ENCODE measurements around the gene CTCFL.
"Not testable (repeated sequence)": the region's sequence is repeated elsewhere in the genome, so short reads cannot be mapped to it uniquely, and the experiment has no call there.

Gene CTCFL

GRCh38 chr20:57508831-57509230 lies 16.1 kb downstream of the CTCFL start:
- DNase-seq (ENCODE audit: low read depth) = no peak

- no peak for DNase-seq (ENCODE audit: low read depth)
Measured at GRCh38 chr20:57508381-57508780, 16.6 kb downstream of the CTCFL start.

- DNase-seq (ENCODE audit: low read depth) = no peak
Measured at GRCh38 chr20:57507477-57507876, 17.5 kb downstream of the CTCFL start.

GRCh38 chr20:57505979-57506378 lies 19.0 kb downstream of the CTCFL start:
- no peak for DNase-seq (ENCODE audit: low read depth)

- no peak for DNase-seq (ENCODE audit: low read depth)
Measured at GRCh38 chr20:57504411-57504810, 20.5 kb downstream of the CTCFL start.

- no peak for DNase-seq (ENCODE audit: low read depth)
Measured at GRCh38 chr20:57503035-57503658, 21.8 kb downstream of the CTCFL start.

- no peak for DNase-seq (ENCODE audit: low read depth)
Measured at GRCh38 chr20:57502336-57502700, 22.6 kb downstream of the CTCFL start.

- no peak for DNase-seq (ENCODE audit: low read depth)
Measured at GRCh38 chr20:57501461-57502335, 23.2 kb downstream of the CTCFL start.

GRCh38 chr20:57500962-57501361 lies 24.0 kb downstream of the CTCFL start:
- no peak for DNase-seq (ENCODE audit: low read depth)

- no peak for DNase-seq (ENCODE audit: low read depth)
Measured at GRCh38 chr20:57500235-57500634, 24.7 kb downstream of the CTCFL start.

- DNase-seq (ENCODE audit: low read depth) = no peak
Measured at GRCh38 chr20:57499676-57500075, 25.3 kb downstream of the CTCFL start.

- DNase-seq (ENCODE audit: low read depth) = no peak
Measured at GRCh38 chr20:57498425-57499400, 26.2 kb downstream of the CTCFL start.

GRCh38 chr20:57496592-57496991 lies 28.3 kb downstream of the CTCFL start:
- DNase-seq (ENCODE audit: low read depth) = no peak

GRCh38 chr20:57495978-57496377 lies 29.0 kb downstream of the CTCFL start:
- DNase-seq (ENCODE audit: low read depth) = no peak

- no peak for DNase-seq (ENCODE audit: low read depth)
Measured at GRCh38 chr20:57493091-57493615, 31.8 kb downstream of the CTCFL start.

- no peak for DNase-seq (ENCODE audit: low read depth)
Measured at GRCh38 chr20:57491373-57491772, 33.6 kb downstream of the CTCFL start.

- not testable (repeated sequence) for DNase-seq (ENCODE audit: low read depth)
Measured at GRCh38 chr20:57488277-57488676, 36.7 kb downstream of the CTCFL start.

- DNase-seq (ENCODE audit: low read depth) = no peak
Measured at GRCh38 chr20:57485770-57486169, 39.2 kb downstream of the CTCFL start.

GRCh38 chr20:57484772-57485171 lies 40.2 kb downstream of the CTCFL start:
- DNase-seq (ENCODE audit: low read depth) = no peak

- DNase-seq (ENCODE audit: low read depth) = no peak
Measured at GRCh38 chr20:57483287-57484050, 41.5 kb downstream of the CTCFL start.

GRCh38 chr20:57482796-57483195 lies 42.1 kb downstream of the CTCFL start:
- DNase-seq (ENCODE audit: low read depth) = no peak

Data from HS-27A (cell line).